ENCODE data around the gene TBCB. TPM values are rescaled to one million over a fixed set of nuclear protein-coding genes. Genes with fewer than 3 reads are reported as not detected.

The TBCB gene
- total RNA-seq, 2 donors from 2014 or later, result 119 to 212 TPM

- WGBS, result 48% methylated on average over 47 of the region's 47 CpGs
- H3K27me3 ChIP-seq (replicated peaks; ENCODE audit: insufficient read depth), result no peaks in the 10 kb centered on the region
- peak overlapping the region; percentile 77 to 86 for H3K27ac ChIP-seq
- peaks cover 3 to 13% of the 10 kb centered on the region in 2 donors for H3K36me3 ChIP-seq
- intact Hi-C loops (cut with DNase I), result no loop called here
- peak overlapping the region; percentile 32 to 35 for H3K4me3 ChIP-seq
- DNase-seq (ENCODE audit: low spot score), result no peak
- H3K9me3 ChIP-seq, result no peaks in the 10 kb centered on the region
- H3K4me1 ChIP-seq (replicated peaks), result no peaks in the 10 kb centered on the region
- no peak for TF ChIP-seq CTCF (IDR thresholded peaks at IDR 0.05)
- TF ChIP-seq POLR2AphosphoS5 (IDR thresholded peaks at IDR 0.05), result no peak
- no peak for TF ChIP-seq POLR2A (IDR thresholded peaks at IDR 0.05)
Measured at GRCh38 chr19:36151144-36152018, 36.1 kb downstream of the TBCB start.

GRCh38 chr19:36152019-36152351 is 36.7 kb downstream of the TBCB start:
- H3K4me3 ChIP-seq, result peak overlapping the region; percentile 32 to 35
- H3K27me3 ChIP-seq (replicated peaks; ENCODE audit: insufficient read depth), result no peaks in the 10 kb centered on the region
- no peaks in the 10 kb centered on the region for H3K4me1 ChIP-seq (replicated peaks)
- 53% methylated on average over 14 of the region's 16 CpGs for WGBS
- TF ChIP-seq CTCF (IDR thresholded peaks at IDR 0.05) (no peak), POLR2AphosphoS5 (IDR thresholded peaks at IDR 0.05) (no peak), POLR2A (IDR thresholded peaks at IDR 0.05) (no peak)
- DNase-seq (ENCODE audit: low spot score), result no peak
- peak overlapping the region; percentile 77 to 86 for H3K27ac ChIP-seq
- H3K36me3 ChIP-seq, result peaks cover 3 to 10% of the 10 kb centered on the region in 2 donors
- no peaks in the 10 kb centered on the region for H3K9me3 ChIP-seq
- intact Hi-C loops (cut with DNase I), result no loop called here

- no peak for DNase-seq (ENCODE audit: low spot score)
- intact Hi-C loops (cut with DNase I), result no loop called here
- H3K27ac ChIP-seq, result peak within 1 kb of the TSS; percentile 77 to 86
- TF ChIP-seq POLR2AphosphoS5 (IDR thresholded peaks at IDR 0.05) (peak; percentile 25), POLR2A (IDR thresholded peaks at IDR 0.05) (no peak), CTCF (IDR thresholded peaks at IDR 0.05) (no peak)
- H3K36me3 ChIP-seq, result peaks cover 3 to 9% of the 10 kb centered on the region in 2 donors
- no peaks in the 10 kb centered on the region for H3K27me3 ChIP-seq (replicated peaks; ENCODE audit: insufficient read depth)
- no peaks in the 10 kb centered on the region for H3K9me3 ChIP-seq
- H3K4me1 ChIP-seq (replicated peaks), result no peaks in the 10 kb centered on the region
- H3K4me3 ChIP-seq, result peak within 1 kb of the TSS; percentile 32 to 35
- WGBS, result 59% methylated on average over 39 of the region's 40 CpGs
Measured at GRCh38 chr19:36152352-36153091, 37.3 kb downstream of the TBCB start, which contains the start of gene COX7A1. COX7A1 (minus strand) TSS chr19:36152447; CDS start chr19:36152407, 40 bp downstream.

GRCh38 chr19:36153126-36153525 is 37.9 kb downstream of the TBCB start:
- no peak overlapping the region for H3K4me3 ChIP-seq
- peaks cover 3 to 9% of the 10 kb centered on the region in 2 donors for H3K36me3 ChIP-seq
- no peak for DNase-seq (ENCODE audit: low spot score)
- H3K9me3 ChIP-seq, result no peaks in the 10 kb centered on the region
- intact Hi-C loops (cut with DNase I), result no loop called here
- no peaks in the 10 kb centered on the region for H3K27me3 ChIP-seq (replicated peaks; ENCODE audit: insufficient read depth)
- WGBS, result 90% methylated on average over 10 of the region's 10 CpGs
- no peaks in the 10 kb centered on the region for H3K4me1 ChIP-seq (replicated peaks)
- H3K27ac ChIP-seq, result peak overlapping the region; percentile 77 to 86
- TF ChIP-seq POLR2A (IDR thresholded peaks at IDR 0.05) (no peak), CTCF (IDR thresholded peaks at IDR 0.05) (no peak), POLR2AphosphoS5 (IDR thresholded peaks at IDR 0.05) (no peak)
